CD4-positive, alpha-beta T cell treated with Interleukin-2 at 100 ng/mL for 4 hours (primary cell): ENCODE measurements around the gene SIN3A.

Experiments
- DNase-seq: peaks from one replicate; pipeline ENCODE4 v3.0.0-alpha.2; 2020; ENCODE audit warnings: low spot score

The SIN3A gene

DNA sequence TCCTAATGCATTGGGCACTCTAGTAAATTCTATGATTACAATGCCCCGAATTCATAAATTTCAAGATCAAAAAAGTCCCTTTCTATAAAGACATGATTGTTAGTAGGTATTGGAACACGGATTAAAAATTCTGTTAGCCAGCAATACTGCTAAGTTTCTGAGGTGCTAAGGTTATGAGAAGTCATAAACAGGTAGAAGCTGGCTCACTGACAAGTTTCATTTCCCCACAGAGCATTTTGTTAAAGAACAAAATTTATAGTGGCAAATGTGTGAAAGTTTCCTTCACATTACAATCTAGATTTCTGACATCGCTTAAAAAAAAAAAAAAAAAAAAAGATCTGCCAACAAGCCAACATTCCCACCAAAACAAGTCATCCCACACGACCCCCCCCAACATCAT lies 70.7 kb downstream of the SIN3A start:
- DNase-seq: no peak

DNA sequence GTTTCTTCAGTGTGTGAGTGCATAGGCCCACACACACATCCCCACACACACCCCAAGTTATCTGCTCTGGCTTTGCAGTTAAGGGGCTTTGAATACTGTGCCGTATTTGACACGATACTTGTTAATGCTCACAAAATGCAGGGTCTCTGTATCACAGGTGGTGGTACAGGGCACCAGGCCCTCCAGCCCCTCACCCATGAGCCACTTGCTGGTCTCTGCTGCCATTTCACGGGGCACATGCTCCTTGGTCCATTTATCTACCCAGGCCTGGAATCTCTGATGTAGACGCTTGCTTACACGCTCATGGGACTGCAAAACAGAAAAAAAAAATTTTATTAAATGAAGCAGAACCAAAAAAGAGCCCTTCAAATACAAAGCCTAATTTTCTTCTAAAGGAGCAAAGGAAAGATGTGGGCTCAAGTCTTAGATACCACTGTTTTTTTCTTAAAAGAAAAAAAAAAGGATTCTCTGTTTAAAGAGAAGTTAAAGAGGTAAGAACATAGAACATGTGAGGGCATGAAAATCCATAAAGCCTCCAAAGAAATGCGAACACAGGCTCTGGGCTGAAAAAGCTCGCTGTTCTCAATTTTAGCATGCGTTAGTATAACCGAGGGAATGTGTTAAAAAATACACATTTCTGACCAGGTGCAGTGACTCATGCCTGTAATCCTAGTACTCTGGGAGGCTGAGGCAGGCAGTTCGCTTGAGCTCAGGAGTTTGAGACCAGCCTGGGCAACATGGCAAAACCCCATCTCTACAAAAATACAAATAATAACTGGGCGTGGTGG lies 79.4 kb downstream of the SIN3A start:
- DNase-seq: no peak

DNA sequence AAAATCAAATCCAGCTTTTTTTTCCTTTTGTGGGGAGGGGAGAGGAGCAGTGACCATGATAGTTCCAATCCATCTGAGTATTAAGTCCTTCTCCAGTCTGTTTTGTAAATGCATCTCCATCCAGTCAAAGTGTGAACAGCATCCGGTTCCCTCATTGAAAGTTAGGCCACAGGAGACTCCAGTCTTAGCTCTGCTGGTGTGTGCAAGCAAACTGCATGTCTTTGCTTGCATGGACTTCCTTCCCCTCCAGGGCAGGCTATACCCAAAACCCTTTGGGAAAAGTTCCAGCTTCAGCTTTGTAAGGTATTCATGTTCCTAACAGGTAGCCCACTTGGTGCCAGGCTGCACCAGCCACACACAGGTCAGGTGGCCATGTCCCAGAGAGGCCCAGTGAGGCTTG lies 80.0 kb downstream of the SIN3A start:
- no peak for DNase-seq

DNA sequence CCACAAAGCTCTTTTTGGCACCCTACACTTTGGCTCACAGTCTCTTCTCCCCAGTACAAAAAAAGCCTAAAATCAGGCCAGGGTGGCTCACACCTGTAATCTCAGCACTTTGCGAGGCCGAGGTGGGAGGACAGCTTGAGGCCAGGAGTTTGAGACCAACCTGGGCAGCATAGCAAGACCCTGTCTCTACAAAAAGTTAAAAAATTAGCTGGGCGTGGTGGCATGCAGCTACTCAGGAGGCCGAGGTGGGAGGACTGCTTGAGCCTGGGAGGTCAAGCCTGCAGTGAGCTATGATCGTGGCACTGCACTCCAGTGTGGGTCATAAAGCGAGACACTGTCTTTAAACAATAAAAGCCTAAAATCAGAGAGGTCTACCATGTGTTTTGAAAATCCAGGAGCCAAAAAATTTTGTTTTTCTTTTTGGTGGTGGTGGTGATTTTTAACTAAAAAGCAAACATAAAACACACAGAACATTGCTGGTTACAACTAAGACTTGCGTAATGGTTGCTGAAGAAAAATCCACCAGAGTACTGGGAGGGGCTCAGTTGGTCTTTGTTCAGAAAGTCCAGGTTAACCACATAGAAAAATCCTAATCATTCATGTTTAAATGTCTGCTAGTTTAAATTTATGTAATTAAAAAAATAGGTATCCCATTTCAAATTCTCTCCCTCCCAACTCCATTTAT lies 81.5 kb downstream of the SIN3A start:
- DNase-seq: no peak

DNA sequence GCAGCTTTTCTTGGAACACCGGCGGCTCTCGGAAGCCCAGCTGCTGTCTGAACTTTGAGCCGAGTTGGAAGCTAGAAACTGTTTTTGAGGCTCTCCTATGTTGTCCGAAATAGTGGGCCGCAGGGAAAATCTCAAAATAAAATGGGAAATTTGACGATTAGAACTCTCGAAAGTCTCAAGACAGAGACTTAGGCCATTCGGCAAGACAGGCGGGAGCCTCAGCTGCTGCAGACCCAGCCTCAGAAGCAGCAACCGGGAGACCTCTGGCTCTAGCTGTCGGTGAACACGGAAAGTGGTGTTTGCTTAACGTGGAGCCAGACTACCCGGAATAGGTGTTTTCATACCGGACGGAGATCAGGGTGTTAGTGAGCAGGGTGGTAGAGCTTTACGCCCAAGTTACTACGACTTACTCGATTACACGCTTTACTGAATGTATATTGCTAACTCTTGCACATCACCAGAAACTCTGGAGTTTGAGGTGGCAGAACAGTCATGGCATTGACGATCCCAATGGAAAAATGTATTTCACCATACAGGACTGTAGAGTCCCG lies 82.7 kb downstream of the SIN3A start:
- DNase-seq: peak; percentile 24

DNA sequence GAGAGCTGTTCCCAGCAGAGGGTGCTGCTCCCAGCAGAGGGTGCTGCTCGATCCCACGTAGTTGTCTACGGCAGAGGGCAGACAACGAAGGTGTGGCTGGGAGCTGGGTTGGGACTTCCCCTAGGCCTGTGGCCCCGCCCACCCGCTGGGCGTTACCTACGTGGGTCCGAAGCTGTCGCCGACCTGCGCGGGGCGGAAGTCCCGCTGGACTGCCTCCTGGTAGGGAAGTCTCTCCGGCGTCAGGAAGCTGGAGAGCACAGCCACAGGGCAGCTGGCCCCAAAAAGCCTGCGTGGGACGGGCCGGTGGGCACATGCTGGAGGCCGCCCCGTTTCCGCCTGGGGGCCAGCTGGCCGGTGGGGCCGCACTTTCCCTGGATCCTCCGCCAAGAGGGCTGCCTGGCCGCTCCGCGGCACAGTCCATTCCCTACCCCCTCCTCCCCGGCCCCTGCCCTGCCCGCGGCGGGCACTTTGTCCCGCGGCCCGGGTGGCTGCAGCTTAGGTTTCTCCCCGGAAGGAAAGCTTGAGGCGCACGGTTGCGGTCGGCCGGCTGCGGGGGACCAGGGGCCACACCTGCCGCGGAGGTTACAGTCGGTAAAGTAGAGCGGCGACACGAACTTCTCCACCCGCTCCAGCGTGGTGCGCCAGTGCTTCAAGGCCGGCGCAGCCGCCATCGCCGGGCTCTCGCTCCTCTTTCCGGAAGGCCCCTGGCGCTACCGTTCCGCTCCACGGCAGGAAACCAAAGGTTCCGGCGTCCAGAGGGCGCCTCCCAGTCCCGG lies 83.4 kb downstream of the SIN3A start, which contains the start of gene MAN2C1:
TSS of gene MAN2C1 (minus strand) at position 695 of the 776 bp plus-strand sequence. CDS start at position 671, 24 bp downstream.
- DNase-seq: peak; percentile 92

DNA sequence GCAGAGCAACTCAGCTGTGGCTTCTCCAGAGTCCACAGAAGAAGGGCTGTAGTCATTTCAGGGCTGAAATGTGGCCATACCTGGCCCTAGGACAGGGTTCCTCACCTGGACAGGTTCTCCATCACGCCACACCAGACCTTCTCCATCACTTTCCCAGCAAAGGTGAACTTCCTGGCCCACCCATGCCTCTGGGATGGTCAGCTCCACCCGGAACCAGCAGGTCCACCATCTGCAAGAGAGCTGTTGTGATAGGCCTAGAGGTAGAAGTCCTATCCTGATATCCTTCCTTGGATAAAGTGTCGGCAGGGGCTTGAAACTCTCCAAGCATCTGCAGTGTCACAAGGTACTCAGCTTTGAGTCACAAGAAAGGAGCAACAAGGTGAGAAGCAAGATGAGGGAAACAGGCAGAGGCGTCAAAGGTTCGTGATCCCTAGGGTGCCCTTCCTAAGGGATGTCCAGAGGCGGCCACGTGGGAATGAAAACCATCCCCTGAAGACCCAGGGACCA lies 84.0 kb downstream of the SIN3A start:
- DNase-seq: no peak

DNA sequence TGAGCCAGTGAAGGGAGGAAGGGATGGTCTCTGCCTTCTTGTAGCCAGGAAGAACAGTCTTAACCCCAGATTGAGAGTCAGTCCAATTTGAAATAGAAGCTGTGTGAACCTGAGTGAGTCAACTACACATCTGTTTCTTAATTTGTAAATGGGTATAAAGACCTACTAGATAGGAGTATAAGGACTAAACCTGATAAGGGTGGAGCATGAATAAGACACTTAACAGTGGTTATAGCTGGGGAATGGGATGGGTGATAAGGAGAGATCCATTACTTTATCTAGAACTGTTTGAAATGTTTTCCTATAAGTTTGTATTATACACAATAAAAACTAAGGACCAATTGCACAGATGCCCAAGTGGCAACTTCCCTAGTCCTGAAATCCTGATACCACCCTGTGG lies 84.5 kb downstream of the SIN3A start:
- no peak for DNase-seq

DNA sequence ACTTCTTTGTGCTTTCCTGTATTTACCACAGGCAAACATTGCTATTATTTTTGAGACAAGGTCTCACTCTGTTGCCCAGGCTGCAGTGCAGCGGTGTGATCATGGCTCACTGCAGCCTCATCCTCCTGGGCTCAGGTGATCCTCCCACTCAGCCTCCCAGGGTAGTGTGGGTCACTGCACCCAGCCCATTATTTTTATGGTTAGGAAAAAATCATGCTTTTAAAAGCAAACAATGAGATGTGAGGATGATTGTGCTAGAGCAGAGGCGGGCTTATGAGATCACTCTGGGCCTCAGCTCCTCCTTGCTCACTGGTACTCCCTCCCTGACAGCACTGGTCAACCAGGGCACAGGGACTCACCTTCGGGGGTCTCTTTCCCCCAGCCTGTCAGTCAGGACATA lies 85.3 kb downstream of the SIN3A start:
- DNase-seq: no peak

DNA sequence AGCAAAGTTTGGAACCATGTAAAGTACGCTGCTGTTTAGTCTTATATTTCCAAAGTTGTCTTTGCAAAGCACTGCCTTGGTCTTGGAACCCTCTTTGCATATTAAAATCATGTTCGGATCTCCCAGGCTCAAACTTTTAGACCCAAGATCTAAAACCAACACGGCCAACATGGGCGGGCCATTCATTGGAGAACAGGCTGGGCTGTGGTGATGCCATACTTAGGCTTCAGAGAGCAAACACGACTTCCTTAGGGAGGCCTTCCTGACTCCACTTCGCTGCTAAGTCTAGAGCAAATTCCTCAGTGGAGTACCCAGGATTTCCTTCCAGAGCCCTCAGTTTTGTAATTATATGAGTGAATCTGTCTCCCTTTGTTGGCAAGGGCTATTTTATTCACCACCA lies 86.6 kb downstream of the SIN3A start:
- DNase-seq: no peak

DNA sequence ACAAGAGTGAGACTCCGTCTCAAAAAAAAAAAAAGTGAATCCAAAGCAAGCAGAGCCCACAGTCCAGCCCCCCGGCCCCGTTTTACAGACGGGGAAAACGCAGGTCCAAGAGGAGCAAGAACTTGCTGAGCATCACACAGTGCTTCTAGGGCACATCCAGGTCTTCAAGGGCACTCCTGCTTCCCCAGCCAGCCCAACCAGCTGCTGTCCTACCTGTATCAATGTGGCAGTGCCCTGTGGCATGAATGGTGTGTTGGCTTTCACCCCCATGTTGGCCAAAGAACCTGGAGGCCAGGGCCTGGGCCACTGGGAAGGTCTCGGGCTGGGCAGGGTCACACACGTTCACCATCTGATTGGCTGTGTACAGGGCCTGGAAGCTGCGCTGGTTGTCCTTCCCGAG lies 87.7 kb downstream of the SIN3A start:
- no peak for DNase-seq

DNA sequence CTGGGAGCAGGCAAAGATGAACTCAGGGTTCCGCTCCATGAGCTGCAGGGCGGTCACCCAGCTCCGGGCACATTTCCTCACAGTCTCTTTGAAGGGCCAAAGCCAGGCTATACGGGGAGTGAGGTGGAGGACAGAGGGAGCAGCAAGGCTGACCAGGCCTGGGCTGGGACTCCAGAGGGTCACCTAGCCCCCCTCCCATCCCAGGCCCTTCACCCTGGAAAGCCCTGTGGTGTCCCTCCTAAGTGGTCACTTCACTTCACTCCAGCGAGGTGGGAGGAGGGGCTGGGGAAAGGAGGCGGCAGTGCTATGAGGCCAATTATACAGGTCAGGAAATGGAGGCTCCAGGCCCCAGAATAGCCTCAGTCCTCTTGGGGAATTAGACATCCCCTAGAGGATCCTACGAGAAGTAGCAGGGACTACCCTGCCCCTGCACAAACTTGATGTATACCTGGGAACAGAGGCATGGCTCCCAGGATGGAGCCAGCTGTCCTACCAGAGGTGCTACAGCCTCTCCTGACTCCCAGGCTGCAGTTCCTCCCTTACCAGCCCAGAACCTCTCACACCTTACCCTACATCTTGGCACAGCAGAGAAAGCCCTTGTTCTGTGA lies 88.7 kb downstream of the SIN3A start:
- no peak for DNase-seq

DNA sequence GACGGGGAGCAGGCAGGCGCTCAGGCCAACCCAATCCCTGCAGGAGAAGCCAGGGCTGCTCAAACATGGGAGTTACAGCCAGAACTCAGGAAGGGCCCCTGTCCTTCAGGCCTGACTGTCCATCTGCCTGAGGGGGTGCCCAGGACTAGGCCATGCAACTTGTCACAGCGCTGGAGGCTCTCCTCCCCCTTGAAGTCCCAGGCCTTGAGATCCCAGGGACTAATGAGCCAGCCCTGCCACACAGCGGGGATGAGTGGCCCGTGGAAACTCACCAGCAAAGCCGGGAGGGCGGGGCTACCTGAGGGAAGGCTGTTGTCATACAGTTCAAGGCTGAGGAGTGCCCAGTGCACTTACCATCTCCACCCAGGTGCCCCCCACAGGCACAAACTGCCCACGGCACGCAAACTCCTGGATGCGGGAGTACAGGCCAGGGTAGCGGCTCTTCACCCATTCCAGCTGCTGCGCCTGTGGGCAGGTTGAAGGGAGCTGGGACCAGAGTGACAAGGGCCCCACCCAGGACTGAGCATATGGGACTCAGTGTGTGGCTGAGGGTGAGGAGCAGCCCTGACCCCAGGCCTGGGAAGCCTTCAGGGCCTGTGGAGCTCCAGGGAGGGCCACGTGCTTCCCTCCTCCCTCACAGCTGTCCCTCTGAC lies 89.4 kb downstream of the SIN3A start:
- DNase-seq: no peak

DNA sequence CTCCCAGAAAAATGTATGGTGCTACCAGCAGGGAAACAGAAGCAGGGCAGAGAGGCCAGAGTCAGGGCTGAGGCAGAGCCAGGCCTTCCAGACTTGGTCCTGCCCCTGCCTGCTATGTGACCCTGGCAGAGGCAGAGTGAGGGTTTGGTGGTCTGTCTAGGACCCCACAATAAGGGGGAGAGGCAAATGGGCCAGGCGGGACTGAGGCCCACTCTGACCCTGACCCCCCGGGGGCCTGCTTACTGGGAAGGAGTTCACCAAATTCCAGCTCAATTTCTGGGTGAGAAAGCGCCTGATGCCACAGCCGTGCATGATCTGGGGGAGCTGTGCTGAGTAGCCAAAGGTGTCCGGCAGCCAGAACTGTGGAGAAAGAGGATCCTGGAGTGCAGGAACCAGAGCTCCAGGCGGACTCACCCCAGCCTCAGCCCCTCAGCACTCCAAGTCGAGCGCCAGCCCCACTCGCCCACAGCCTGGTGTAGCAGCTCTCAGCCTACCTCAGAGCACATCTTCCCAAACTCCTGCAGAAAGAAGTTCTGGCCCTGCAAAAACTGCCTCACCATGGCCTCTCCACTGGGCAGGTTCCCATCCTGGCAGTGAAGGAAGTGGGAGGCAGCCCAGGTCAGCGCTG lies 90.0 kb downstream of the SIN3A start:
- DNase-seq: no peak

DNA sequence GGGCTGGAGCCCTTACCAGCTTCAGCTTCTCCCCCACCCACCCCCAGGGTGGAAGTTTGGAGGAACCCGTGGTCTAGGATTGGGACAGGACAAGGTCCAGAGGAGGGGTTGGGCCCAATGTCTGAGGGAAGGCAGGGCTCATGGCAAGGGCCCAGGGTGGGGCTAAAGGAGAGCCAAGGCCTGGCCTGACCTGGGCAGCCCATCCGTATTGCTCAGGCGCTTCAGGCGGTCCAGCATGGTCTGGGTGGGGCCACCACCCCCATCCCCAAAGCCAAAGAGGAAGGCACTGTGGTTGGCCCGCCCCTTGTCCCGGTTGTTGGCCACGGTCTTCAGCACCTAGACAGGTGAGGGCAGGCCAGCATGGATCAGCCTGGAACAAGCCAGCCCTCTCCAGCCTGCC lies 90.6 kb downstream of the SIN3A start:
- DNase-seq: no peak

DNA sequence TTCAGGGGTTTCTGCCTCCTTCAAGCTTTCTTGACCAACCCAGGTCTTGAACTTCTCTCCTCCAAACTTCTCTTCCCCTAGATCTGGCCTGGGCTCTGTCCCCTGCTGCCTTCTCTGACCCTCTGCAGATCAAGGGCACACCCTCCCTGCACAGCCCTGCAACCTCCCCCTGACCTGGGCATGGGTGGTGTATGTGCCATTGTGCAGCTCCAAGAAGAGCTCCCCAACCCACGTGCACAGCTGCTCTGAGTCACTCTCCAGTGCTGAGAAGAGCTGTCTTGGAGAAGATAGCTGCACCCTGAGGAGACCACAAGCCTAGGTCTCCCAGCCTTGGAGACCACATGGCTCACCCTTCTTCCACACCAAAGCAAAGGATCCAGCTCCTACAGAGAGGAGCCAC lies 91.1 kb downstream of the SIN3A start:
- DNase-seq: no peak

DNA sequence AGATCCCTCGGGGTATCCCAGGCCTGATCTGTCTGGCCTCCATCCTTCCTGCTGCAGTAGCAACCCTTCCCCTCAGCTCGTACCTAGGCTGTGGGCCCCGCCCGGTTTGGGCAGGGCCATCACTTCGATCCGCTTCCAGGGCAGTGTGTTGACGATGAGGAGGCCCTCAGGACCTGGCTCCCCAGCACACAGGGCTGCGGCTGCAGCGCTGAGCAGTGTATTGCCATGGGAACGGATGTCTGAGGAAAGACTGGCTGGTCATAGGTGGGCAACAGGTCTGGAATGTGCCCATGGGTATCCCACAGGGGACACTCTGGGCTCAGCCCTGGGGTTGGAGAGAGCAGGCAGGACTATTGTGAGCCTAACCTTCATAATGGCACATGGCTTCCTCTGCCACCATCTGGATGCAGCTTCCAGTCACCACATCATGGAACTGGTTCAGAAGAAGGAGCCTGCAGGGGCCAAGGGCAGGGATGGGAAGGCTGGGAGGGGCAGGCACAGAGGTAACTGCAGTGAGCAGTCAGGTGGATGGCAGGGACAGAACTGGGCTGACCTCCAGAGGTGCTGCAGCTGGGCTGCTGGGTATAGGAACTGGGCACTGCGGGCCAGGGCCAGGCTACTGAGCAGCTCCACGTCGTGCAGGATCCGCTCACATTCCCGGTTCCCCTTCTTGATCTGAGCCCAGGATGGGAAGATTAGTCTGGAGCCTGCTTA lies 91.8 kb downstream of the SIN3A start:
- no peak for DNase-seq

DNA sequence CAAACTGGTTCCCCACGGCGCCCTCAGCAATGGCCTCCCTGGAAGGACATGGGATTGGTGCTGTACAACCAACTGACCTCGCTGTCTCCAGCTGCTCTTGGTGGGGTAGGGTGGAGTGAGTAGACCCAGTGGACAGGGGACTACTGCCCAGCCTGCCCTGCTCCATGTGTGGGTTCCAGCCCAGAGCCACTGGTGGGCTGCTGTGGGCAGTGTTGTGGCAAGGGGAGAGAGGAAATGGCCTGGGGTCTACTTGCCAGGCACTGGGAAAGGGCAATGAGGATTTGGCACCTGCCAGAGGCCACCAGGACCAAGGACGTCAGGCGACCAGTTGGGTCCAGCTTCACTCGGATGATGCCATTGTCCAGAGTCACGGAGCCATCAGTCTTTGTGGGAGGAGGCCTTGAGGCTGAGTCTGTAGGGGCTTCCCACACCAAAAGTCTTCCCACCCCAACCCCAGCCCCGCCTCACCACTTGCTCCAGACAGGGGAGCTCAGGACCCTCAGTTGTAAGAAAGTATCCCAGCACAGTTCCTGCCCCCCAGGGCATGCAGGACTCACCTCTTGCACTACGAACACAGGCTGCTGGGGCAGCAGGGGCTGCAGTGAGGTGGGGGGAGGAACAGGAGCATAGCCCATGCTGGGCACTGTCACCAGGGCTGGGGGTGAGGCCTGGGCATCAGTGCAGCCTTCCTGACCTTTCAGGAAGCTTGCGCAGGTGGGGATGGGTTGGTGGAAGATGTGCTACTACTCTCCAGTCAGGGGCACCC lies 92.5 kb downstream of the SIN3A start:
- DNase-seq: no peak

DNA sequence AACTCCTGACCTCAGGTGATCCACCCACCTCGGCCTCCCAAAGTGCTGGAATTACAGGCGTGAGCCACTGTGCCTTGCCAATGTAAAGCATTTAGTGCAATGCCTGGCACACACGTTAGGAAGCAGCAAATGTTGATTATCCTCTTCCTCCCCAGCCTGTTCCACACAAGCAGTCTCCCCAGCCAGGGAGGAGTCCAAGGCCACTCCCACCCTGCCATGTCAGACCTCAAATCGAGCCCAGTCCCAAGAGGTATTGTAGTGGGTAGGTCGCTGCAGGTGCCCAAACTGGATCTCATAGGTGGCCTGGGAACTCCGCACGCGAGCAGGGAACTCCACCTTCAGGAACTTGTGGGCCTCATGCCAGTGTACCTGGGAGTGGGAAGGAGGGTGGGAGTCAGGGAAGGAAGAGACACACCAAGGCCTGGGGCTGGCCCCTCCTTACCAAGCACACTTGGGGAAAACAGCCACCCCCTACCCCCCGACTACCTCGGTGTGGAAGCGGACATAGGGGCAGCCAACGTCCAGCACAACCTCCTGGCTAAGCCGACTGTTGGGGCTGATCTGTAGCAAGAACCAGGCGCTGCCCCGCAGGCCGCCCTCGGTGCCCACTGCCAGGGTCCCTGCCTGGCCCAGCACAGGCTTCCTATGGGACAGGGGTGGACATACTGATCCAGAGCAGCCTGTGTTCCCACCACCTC lies 93.4 kb downstream of the SIN3A start:
- no peak for DNase-seq
